ENCODE data around the gene IKZF1. TPM values are rescaled to one million over a fixed set of nuclear protein-coding genes. Genes with fewer than 3 reads are reported as not detected.

IKZF1 gene
- total RNA-seq, 1 experiment from 2014 or later, result 2.3 TPM

DNA sequence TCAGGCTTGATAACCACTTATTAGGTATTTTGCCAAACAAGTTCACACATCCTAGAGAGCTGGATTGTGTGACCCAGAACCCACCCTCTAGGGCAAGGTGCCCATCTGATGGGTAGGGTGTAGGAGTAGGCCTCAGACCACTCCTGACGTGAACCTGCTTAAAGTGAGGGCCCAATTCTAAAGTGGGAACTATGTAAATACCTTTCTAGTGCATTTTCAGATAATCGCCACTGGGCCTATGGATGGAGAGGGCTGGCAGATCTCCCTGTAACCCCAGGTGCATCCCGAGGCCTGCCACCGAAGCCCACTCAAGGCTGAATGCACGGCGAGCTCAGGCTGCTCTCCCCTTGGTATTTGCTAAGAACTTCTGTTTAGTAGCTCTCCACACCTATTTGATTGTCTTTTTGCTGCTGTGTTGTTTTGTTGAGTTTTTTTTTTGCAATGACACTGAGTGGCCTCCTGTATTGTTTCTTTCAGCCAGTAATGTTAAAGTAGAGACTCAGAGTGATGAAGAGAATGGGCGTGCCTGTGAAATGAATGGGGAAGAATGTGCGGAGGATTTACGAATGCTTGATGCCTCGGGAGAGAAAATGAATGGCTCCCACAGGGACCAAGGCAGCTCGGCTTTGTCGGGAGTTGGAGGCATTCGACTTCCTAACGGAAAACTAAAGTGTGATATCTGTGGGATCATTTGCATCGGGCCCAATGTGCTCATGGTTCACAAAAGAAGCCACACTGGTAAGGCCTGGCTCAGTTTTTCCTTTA is 71.7 kb downstream of the IKZF1 start:
- TF ChIP-seq ZNF317 (CRISPR knock-in tag; IDR thresholded peaks at IDR 0.05; ENCODE audit: borderline replicate concordance, low read depth), result peak; percentile 51; the same call in 1 of the 2 replicates
- TF ChIP-seq ATF1 (CRISPR knock-in tag; IDR thresholded peaks at IDR 0.05), result no peak
- POLR2A ChIA-PET, result no interaction called here
- Mint-ChIP-seq H3K4me1 (peaks cover 50% of the 10 kb centered on the region), H3K4me3 (no peak overlapping the region), H3K27ac (no peak overlapping the region), H3K36me3 (0 out of 2 replicates have a peak, but pooled peaks cover 2% of the 10 kb centered on the region), H3K27me3 (ENCODE audit: low read depth) (no peaks in the 10 kb centered on the region), H3K9me3 (no peaks in the 10 kb centered on the region)
- DNase-seq (ENCODE audit: low spot score), result no peak
- CTCF ChIA-PET, result interaction anchor here (1.2 to 1.6 kb wide), 3 partner anchors 9 to 284 kb away, joined by 3 to 4 read pairs (median 3); no protein-coding TSS in a partner anchor
- no peak for ATAC-seq

DNA sequence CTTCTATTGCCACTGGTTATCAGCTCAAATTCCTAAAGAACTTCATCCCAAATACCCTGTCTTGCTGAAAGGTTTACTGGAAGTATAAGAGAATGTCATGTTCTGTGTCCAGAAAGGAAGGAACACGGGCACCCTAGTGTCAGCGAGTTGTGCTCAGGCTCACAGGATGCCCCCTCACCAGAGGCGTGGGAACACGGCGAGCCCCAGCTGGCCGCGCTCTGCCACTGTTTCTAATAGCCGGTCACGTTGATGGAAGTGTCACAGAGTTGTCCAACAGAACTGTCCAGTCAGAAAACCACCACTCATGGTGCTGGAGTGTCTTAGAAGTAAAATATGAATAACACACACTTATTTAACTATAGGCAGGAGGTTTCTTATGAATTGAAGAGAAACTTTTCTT is 72.8 kb downstream of the IKZF1 start:
- TF ChIP-seq ZNF232 (CRISPR knock-in tag; IDR thresholded peaks at IDR 0.05), result no peak
- ChIA-PET POLR2A (no interaction called here), CTCF (interaction anchor here (1.2 to 2.3 kb wide), 4 partner anchors 10 to 285 kb away, joined by 3 to 10 read pairs (median 4); no protein-coding TSS in a partner anchor)
- ATAC-seq, result no peak
- Mint-ChIP-seq H3K27me3 (ENCODE audit: low read depth) (no peaks in the 10 kb centered on the region), H3K4me1 (peaks cover 61% of the 10 kb centered on the region), H3K9me3 (no peaks in the 10 kb centered on the region), H3K36me3 (0 out of 2 replicates have a peak, but pooled peaks cover 2% of the 10 kb centered on the region), H3K27ac (no peak overlapping the region), H3K4me3 (no peak overlapping the region)
- DNase-seq (ENCODE audit: low spot score), result no peak

DNA sequence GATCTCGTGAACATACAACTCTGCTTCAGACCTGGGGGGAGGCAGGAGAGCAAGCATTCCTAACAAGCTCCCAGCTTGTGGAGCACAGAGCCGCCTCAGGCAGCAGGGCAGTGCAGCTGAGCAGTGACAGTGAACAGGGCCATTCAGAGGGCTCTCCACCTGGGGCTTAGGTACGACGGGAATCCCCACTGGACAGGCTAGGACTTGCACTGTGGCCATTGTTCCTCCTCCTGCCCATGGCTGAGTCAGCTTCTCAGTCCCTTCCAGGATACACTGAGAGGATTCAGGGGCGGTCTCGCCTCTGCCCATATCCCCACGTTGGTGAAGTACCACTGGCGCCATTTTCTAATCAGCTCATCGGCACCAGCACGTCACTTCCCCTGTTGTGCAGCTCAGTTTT is 74.6 kb downstream of the IKZF1 start:
- peak; percentile 93 for ATAC-seq
- peak; percentile 69 for DNase-seq (ENCODE audit: low spot score)
- H3K27me3 Mint-ChIP-seq (ENCODE audit: low read depth), result no peaks in the 10 kb centered on the region
- peaks cover 71% of the 10 kb centered on the region for H3K4me1 Mint-ChIP-seq
- H3K4me3 Mint-ChIP-seq, result peak overlapping the region; percentile 54
- 0 out of 2 replicates have a peak, but pooled peaks cover 2% of the 10 kb centered on the region for H3K36me3 Mint-ChIP-seq
- ChIA-PET CTCF (interaction anchor here (0.8 to 2.3 kb wide), 7 partner anchors 12 to 286 kb away, joined by 3 to 10 read pairs (median 3); partner anchors contain the start of gene ZPBP), POLR2A (interaction anchor here (0.7 kb wide), 1 partner anchor 32 kb away, joined by 3 read pairs; no protein-coding TSS in a partner anchor)
- TF ChIP-seq ZNF232 (CRISPR knock-in tag; IDR thresholded peaks at IDR 0.05) (no peak), MYBL2 (CRISPR knock-in tag; IDR thresholded peaks at IDR 0.05) (no peak), ELF4 (CRISPR knock-in tag; IDR thresholded peaks at IDR 0.05; ENCODE audit: low read depth) (no peak), JUN (CRISPR knock-in tag; IDR thresholded peaks at IDR 0.05) (no peak), GTF2I (CRISPR knock-in tag; conservative IDR thresholded peaks at IDR 0.05) (no peak), CREB1 (CRISPR knock-in tag; IDR thresholded peaks at IDR 0.05) (no peak), TEAD1 (CRISPR knock-in tag; IDR thresholded peaks at IDR 0.05) (peak; percentile 39; the same call in 1 of the 2 replicates), NFYB (CRISPR knock-in tag; conservative IDR thresholded peaks at IDR 0.05; ENCODE audit: low read depth) (no peak), GRHL2 (CRISPR knock-in tag; IDR thresholded peaks at IDR 0.05; ENCODE audit: insufficient replicate concordance, severe bottlenecking) (no peak)
- TF ChIP-seq, protein P1, sequence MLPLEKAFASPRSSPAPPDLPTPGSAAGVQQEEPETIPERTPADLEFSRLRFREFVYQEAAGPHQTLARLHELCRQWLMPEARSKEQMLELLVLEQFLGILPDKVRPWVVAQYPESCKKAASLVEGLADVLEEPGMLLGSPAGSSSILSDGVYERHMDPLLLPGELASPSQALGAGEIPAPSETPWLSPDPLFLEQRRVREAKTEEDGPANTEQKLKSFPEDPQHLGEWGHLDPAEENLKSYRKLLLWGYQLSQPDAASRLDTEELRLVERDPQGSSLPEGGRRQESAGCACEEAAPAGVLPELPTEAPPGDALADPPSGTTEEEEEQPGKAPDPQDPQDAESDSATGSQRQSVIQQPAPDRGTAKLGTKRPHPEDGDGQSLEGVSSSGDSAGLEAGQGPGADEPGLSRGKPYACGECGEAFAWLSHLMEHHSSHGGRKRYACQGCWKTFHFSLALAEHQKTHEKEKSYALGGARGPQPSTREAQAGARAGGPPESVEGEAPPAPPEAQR (CRISPR knock-in tag; IDR thresholded peaks at IDR 0.05), result no peak
- TF ChIP-seq, protein P2, sequence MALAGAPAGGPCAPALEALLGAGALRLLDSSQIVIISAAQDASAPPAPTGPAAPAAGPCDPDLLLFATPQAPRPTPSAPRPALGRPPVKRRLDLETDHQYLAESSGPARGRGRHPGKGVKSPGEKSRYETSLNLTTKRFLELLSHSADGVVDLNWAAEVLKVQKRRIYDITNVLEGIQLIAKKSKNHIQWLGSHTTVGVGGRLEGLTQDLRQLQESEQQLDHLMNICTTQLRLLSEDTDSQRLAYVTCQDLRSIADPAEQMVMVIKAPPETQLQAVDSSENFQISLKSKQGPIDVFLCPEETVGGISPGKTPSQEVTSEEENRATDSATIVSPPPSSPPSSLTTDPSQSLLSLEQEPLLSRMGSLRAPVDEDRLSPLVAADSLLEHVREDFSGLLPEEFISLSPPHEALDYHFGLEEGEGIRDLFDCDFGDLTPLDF (CRISPR knock-in tag; IDR thresholded peaks at IDR 0.05), result 0 out of 2 replicates have a peak, but pooled peaks have one; percentile 41
- TF ChIP-seq, protein P3, sequence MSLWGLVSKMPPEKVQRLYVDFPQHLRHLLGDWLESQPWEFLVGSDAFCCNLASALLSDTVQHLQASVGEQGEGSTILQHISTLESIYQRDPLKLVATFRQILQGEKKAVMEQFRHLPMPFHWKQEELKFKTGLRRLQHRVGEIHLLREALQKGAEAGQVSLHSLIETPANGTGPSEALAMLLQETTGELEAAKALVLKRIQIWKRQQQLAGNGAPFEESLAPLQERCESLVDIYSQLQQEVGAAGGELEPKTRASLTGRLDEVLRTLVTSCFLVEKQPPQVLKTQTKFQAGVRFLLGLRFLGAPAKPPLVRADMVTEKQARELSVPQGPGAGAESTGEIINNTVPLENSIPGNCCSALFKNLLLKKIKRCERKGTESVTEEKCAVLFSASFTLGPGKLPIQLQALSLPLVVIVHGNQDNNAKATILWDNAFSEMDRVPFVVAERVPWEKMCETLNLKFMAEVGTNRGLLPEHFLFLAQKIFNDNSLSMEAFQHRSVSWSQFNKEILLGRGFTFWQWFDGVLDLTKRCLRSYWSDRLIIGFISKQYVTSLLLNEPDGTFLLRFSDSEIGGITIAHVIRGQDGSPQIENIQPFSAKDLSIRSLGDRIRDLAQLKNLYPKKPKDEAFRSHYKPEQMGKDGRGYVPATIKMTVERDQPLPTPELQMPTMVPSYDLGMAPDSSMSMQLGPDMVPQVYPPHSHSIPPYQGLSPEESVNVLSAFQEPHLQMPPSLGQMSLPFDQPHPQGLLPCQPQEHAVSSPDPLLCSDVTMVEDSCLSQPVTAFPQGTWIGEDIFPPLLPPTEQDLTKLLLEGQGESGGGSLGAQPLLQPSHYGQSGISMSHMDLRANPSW (CRISPR knock-in tag; conservative IDR thresholded peaks at IDR 0.05; ENCODE audit: low read depth), result no peak
- peak overlapping the region; percentile 96 for H3K27ac Mint-ChIP-seq
- H3K9me3 Mint-ChIP-seq, result no peaks in the 10 kb centered on the region

Measured in WTC11 (cell line).